OCI-LY1 (cell line): ENCODE results near the gene IFT172.
A peak's percentile ranks its signal among the peaks of the same experiment; 100 is the strongest.

Source experiments
- H2AFZ ChIP-seq: fragments of 200-600 bp; sonication (generic), shearing (Covaris generic); 2 replicates; pipeline ENCODE4 v1.6.0; 2014; ENCODE audit warnings: antibody characterized with exemption, mild to moderate bottlenecking, low read length
- H3F3A ChIP-seq: fragments of 200-600 bp; sonication (generic), shearing (Covaris generic); 2 replicates; pipeline ENCODE4 v1.6.0; 2014; ENCODE audit warnings: mild to moderate bottlenecking, antibody characterized with exemption, low read length, moderate library complexity; ENCODE audit not compliant: insufficient read depth
- H3K27ac ChIP-seq: fragments of 200-600 bp; sonication (generic); 2 replicates; pipeline ENCODE4 v1.5.1; 2014; ENCODE audit warnings: low read length, mixed run types, mild to moderate bottlenecking, low read depth; ENCODE audit not compliant: poor library complexity, severe bottlenecking
- H3K27me3 ChIP-seq: fragments of 200-600 bp; sonication (generic); 2 replicates; pipeline ENCODE4 v1.6.0; 2014; ENCODE audit warnings: antibody characterized with exemption, mild to moderate bottlenecking, low read length, moderate library complexity; ENCODE audit not compliant: insufficient read depth
- H3K36me3 ChIP-seq: fragments of 200-600 bp; sonication (generic); 2 replicates; pipeline ENCODE4 v1.6.1; 2014; ENCODE audit warnings: mild to moderate bottlenecking, antibody characterized with exemption, low read length, moderate library complexity, mixed read lengths; ENCODE audit not compliant: insufficient read depth
- H3K4me1 ChIP-seq: fragments of 200-600 bp; sonication (generic); 2 replicates; pipeline ENCODE4 v1.5.1; 2014; ENCODE audit warnings: mild to moderate bottlenecking, low read length, moderate library complexity; ENCODE audit not compliant: insufficient read depth, severe bottlenecking
- H3K4me2 ChIP-seq: fragments of 200-600 bp; sonication (generic), shearing (Covaris generic); 2 replicates; pipeline ENCODE4 v1.6.1; 2014; ENCODE audit warnings: low read length
- H3K4me3 ChIP-seq: fragments of 200-600 bp; sonication (generic); 2 replicates; pipeline ENCODE4 v1.5.1; 2014; ENCODE audit warnings: low read length, low read depth, mild to moderate bottlenecking, mixed read lengths; ENCODE audit not compliant: poor library complexity, severe bottlenecking
- H3K79me2 ChIP-seq: fragments of 200-600 bp; shearing (Covaris generic); 2 replicates; pipeline ENCODE4 v1.6.1; 2016; ENCODE audit warnings: mixed run types, low read length, mixed read lengths; ENCODE audit not compliant: insufficient read depth
- H3K9ac ChIP-seq: fragments of 200-600 bp; sonication (generic), shearing (Covaris generic); 2 replicates; pipeline ENCODE4 v1.6.1; 2014; ENCODE audit warnings: mild to moderate bottlenecking, low read length, mixed read lengths
- H3K9me2 ChIP-seq: fragments of 200-600 bp; sonication (generic), shearing (Covaris generic); 2 replicates; pipeline ENCODE4 v1.6.1; 2014; ENCODE audit warnings: low read depth, mild to moderate bottlenecking, low read length, mixed read lengths
- H3K9me3 ChIP-seq: fragments of 200-600 bp; shearing (Covaris generic); 2 replicates; pipeline ENCODE4 v1.6.1; 2014; ENCODE audit warnings: low read length, mixed read lengths
- H4K20me1 ChIP-seq: fragments of 200-600 bp; sonication (generic), shearing (Covaris generic); 2 replicates; pipeline ENCODE4 v1.6.0; 2016; ENCODE audit warnings: mild to moderate bottlenecking, low read length; ENCODE audit not compliant: insufficient read depth
- CTCF ChIP-seq: fragments of 200-600 bp; sonication (generic), shearing (Covaris generic); IDR thresholded peaks from 2 replicates; pipeline ENCODE4 v1.5.1; 2017; ENCODE audit warnings: mild to moderate bottlenecking, antibody characterized with exemption, low read length, moderate library complexity, mixed read lengths
- EZH2 ChIP-seq: fragments of 200-600 bp; sonication (generic), shearing (Covaris generic); IDR thresholded peaks from 2 replicates; pipeline ENCODE4 v1.8.0; 2017; ENCODE audit warnings: borderline replicate concordance, mixed run types, mild to moderate bottlenecking, antibody characterized with exemption, low read length, moderate library complexity, mixed read lengths

The IFT172 gene

GRCh38 chr2:27441958-27442919, 47.3 kb downstream of the IFT172 start, which contains the start of gene KRTCAP3:
Gene KRTCAP3 (plus strand): TSS chr2:27442381. CDS start chr2:27442413, 32 bp downstream.
- Histone ChIP-seq H3K79me2 (no peaks in the 10 kb centered on the region), H3K4me2 (peak within 1 kb of the TSS; percentile 73), H3K27ac (peak within 1 kb of the TSS; percentile 41), H3K9ac (peak within 1 kb of the TSS; percentile 76), H3K9me3 (no peaks in the 10 kb centered on the region), H3F3A (no peaks in the 10 kb centered on the region), H4K20me1 (no peaks in the 10 kb centered on the region), H3K9me2 (no peaks in the 10 kb centered on the region), H3K4me3 (peak within 1 kb of the TSS; percentile 67), H2AFZ (no peak within 1 kb of the TSS), H3K4me1 (peaks cover 17% of the 10 kb centered on the region), H3K27me3 (no peaks in the 10 kb centered on the region), H3K36me3 (peaks cover 49% of the 10 kb centered on the region; the same call in 1 of the 2 replicates)
- peak; percentile 29; the same call in 1 of the 2 replicates for TF ChIP-seq CTCF
- no peak for TF ChIP-seq EZH2

- Histone ChIP-seq H3K4me2 (peak overlapping the region; percentile 73; the same call in 1 of the 2 replicates), H4K20me1 (no peaks in the 10 kb centered on the region), H3K27ac (peak overlapping the region; percentile 6), H3K79me2 (no peaks in the 10 kb centered on the region), H3K4me3 (no peak overlapping the region), H3F3A (no peaks in the 10 kb centered on the region), H3K36me3 (peaks cover 54% of the 10 kb centered on the region; the same call in 1 of the 2 replicates), H2AFZ (no peak overlapping the region), H3K9me2 (no peaks in the 10 kb centered on the region), H3K27me3 (no peaks in the 10 kb centered on the region), H3K9me3 (no peaks in the 10 kb centered on the region), H3K9ac (peak overlapping the region; percentile 31; the same call in 1 of the 2 replicates), H3K4me1 (peaks cover 17% of the 10 kb centered on the region)
- no peak for TF ChIP-seq CTCF
- no peak for TF ChIP-seq EZH2
Observed at GRCh38 chr2:27441226-27441926, 48.2 kb downstream of the IFT172 start.

- no peaks in the 10 kb centered on the region for H3F3A ChIP-seq
- H4K20me1 ChIP-seq: no peaks in the 10 kb centered on the region; the same call in 1 of the 2 replicates
- peaks cover 63% of the 10 kb centered on the region for H3K36me3 ChIP-seq
- TF ChIP-seq EZH2: no peak
- TF ChIP-seq CTCF: no peak
- no peaks in the 10 kb centered on the region for H3K9me2 ChIP-seq
- H3K4me2 ChIP-seq: no peak overlapping the region
- H3K9me3 ChIP-seq: no peaks in the 10 kb centered on the region
- H3K4me3 ChIP-seq: no peak overlapping the region
- H3K4me1 ChIP-seq: peaks cover 2% of the 10 kb centered on the region
- no peaks in the 10 kb centered on the region for H3K27me3 ChIP-seq
- H3K27ac ChIP-seq: no peak overlapping the region
- no peak overlapping the region for H3K9ac ChIP-seq
- peaks cover 10% of the 10 kb centered on the region; the same call in 1 of the 2 replicates for H3K79me2 ChIP-seq
- no peak overlapping the region for H2AFZ ChIP-seq
Observed at GRCh38 chr2:27435628-27436027, 53.9 kb downstream of the IFT172 start.
